IMR-90 (cell line): Measurements from ENCODE around the gene KRTAP10-3.
"Not testable (repeated sequence)": the region's sequence is repeated elsewhere in the genome, so short reads cannot be mapped to it uniquely, and the experiment has no call there.

Source experiments
- CEBPB ChIP-seq: IDR thresholded peaks from 2 replicates; pipeline ENCODE4 v1.6.1; 2012; ENCODE audit warnings: low read depth, low read length, improper control_type of control experiment
- CTCF ChIP-seq: conservative IDR thresholded peaks from 2 replicates; pipeline ENCODE4 v1.5.1; 2012; ENCODE audit warnings: mild to moderate bottlenecking, low read depth, low read length, improper control_type of control experiment
- ELK1 ChIP-seq: fragments of 150-350 bp; IDR thresholded peaks from 2 replicates; pipeline ENCODE4 v1.6.1; 2016; ENCODE audit warnings: low read depth, mild to moderate bottlenecking, low read length, moderate library complexity, borderline replicate concordance
- FOS ChIP-seq: fragments of 150-350 bp; IDR thresholded peaks from 2 replicates; pipeline ENCODE4 v1.6.1; 2016; ENCODE audit warnings: low read depth, low read length
- MAFK ChIP-seq: IDR thresholded peaks from 2 replicates; pipeline ENCODE4 v1.6.1; 2012; ENCODE audit warnings: low read depth, low read length, improper control_type of control experiment
- NFE2L2 ChIP-seq: fragments of 150-350 bp; IDR thresholded peaks from 2 replicates; pipeline ENCODE4 v1.6.1; 2016; ENCODE audit warnings: low read depth, mild to moderate bottlenecking, low read length
- POLR2A ChIP-seq: IDR thresholded peaks from 2 replicates; pipeline ENCODE4 v1.6.1; 2012; ENCODE audit warnings: mild to moderate bottlenecking, low read depth, low read length
- RAD21 ChIP-seq: IDR thresholded peaks from 2 replicates; pipeline ENCODE4 v1.6.1; 2012; ENCODE audit warnings: low read length, improper control_type of control experiment
- RCOR1 ChIP-seq: IDR thresholded peaks from 2 replicates; pipeline ENCODE4 v1.6.1; 2012; ENCODE audit warnings: mild to moderate bottlenecking, low read length, improper control_type of control experiment; ENCODE audit not compliant: insufficient replicate concordance

- not testable (repeated sequence) for TF ChIP-seq CTCF, POLR2A, RAD21, FOS, NFE2L2, CEBPB, RCOR1, ELK1, MAFK
Measured at GRCh38 chr21:44600118-44600978, 41.8 kb upstream of the KRTAP10-3 start, which contains the start of gene KRTAP10-7.
